CD14-positive monocyte (primary cell): Measurements from ENCODE around the gene TGFBR3. TPM values are rescaled to one million over a fixed set of nuclear protein-coding genes. Genes with fewer than 3 reads are reported as not detected.

Source experiments
- DNase-seq, 3 donors: peaks; one replicate each; pipeline ENCODE4 v3.0.0-alpha.2; 2011 to 2022
- H2AFZ ChIP-seq: 2 replicates; pipeline ENCODE4 v1.6.0; 2012; ENCODE audit warnings: mild to moderate bottlenecking, low read depth, low read length, inconsistent platforms; ENCODE audit not compliant: insufficient read depth, poor library complexity, severe bottlenecking
- H3K27ac ChIP-seq, 2 donors: 1 replicate in 1 of 2; 2 replicates in 1 of 2; pipeline ENCODE4 v1.5.1; 2012 to 2013; ENCODE audit warnings: low read length in 2 of 2, control low read depth in 1 of 2, inconsistent platforms in 1 of 2, low read depth in 1 of 2, mild to moderate bottlenecking in 1 of 2
- H3K27me3 ChIP-seq, 2 donors: one replicate each; pipeline versions ENCODE4 v1.6.0 to v1.6.1; 2011 to 2013; ENCODE audit warnings: low read length in 2 of 2; ENCODE audit not compliant: control insufficient read depth in 2 of 2, insufficient read depth in 2 of 2
- H3K36me3 ChIP-seq, 2 donors: replicated peaks in 1 of 2; 1 replicate in 1 of 2; 2 replicates in 1 of 2; pipeline versions ENCODE4 v1.5.1 to v1.6.1; 2012 to 2013; ENCODE audit warnings: low read length in 2 of 2, control low read depth in 1 of 2, inconsistent platforms in 1 of 2, mild to moderate bottlenecking in 1 of 2; ENCODE audit not compliant: insufficient read depth in 2 of 2, control insufficient read depth in 1 of 2
- H3K4me1 ChIP-seq, 2 donors: 1 replicate in 1 of 2; 2 replicates in 1 of 2; pipeline versions ENCODE4 v1.5.1 to v1.6.1; 2012 to 2013; ENCODE audit warnings: low read length in 2 of 2, control low read depth in 1 of 2, inconsistent platforms in 1 of 2, mild to moderate bottlenecking in 1 of 2, moderate library complexity in 1 of 2; ENCODE audit not compliant: insufficient read depth in 2 of 2, control insufficient read depth in 1 of 2
- H3K4me2 ChIP-seq: replicated peaks from 2 replicates; pipeline ENCODE3; 2012; ENCODE audit warnings: low read length, moderate library complexity, mild to moderate bottlenecking; ENCODE audit not compliant: poor library complexity, severe bottlenecking; ENCODE audit errors: extremely low read depth
- H3K4me3 ChIP-seq, 3 experiments: fragments of 200-600 bp in 1 of 3; sonication (generic) in 1 of 3; replicated peaks in 1 of 3; 1 replicate in 2 of 3; 2 replicates in 1 of 3; pipeline ENCODE4 v1.5.1; 2011 to 2013; ENCODE audit warnings: low read length in 3 of 3, mild to moderate bottlenecking in 3 of 3, control low read depth in 2 of 3, low read depth in 2 of 3, inconsistent platforms in 1 of 3, moderate library complexity in 1 of 3
- H3K79me2 ChIP-seq: 2 replicates; pipeline ENCODE4 v1.6.0; 2012; ENCODE audit warnings: mild to moderate bottlenecking, control low read depth, inconsistent platforms, low read length, moderate library complexity; ENCODE audit not compliant: insufficient read depth
- H3K9ac ChIP-seq: 2 replicates; pipeline ENCODE4 v1.6.0; 2017; ENCODE audit warnings: low read length, mild to moderate bottlenecking; ENCODE audit not compliant: insufficient read depth, poor library complexity, severe bottlenecking
- H3K9me3 ChIP-seq, 2 donors: replicated peaks in 1 of 2; 1 replicate in 1 of 2; 2 replicates in 1 of 2; pipeline versions ENCODE4 v1.5.1 to v1.6.1; 2012 to 2013; ENCODE audit warnings: low read length in 2 of 2, control low read depth in 1 of 2; ENCODE audit not compliant: control insufficient read depth in 1 of 2, insufficient read depth in 1 of 2
- H4K20me1 ChIP-seq: 2 replicates; pipeline ENCODE4 v1.6.0; 2012; ENCODE audit warnings: mild to moderate bottlenecking, low read length, control low read depth, moderate library complexity; ENCODE audit not compliant: insufficient read depth
- H3K27ac Mint-ChIP-seq, 7 donors: one replicate each; pipeline ENCODE4 v1.8.0; 2020; ENCODE audit warnings: mild to moderate bottlenecking in 7 of 7, mixed read lengths in 7 of 7, moderate library complexity in 6 of 7, inconsistent platforms in 2 of 7
- H3K27me3 Mint-ChIP-seq, 3 donors: one replicate each; pipeline ENCODE4 v1.8.0; 2021 to 2022; ENCODE audit warnings: low read depth in 3 of 3, mild to moderate bottlenecking in 3 of 3, mixed read lengths in 3 of 3, moderate library complexity in 3 of 3, inconsistent platforms in 1 of 3
- H3K36me3 Mint-ChIP-seq, 2 donors: one replicate each; pipeline ENCODE4 v1.8.0; 2020; ENCODE audit warnings: mixed read lengths in 2 of 2, inconsistent platforms in 1 of 2, mild to moderate bottlenecking in 1 of 2
- H3K4me1 Mint-ChIP-seq: one replicate; pipeline ENCODE4 v1.8.0; 2020; ENCODE audit warnings: mild to moderate bottlenecking, mixed read lengths
- H3K4me3 Mint-ChIP-seq, 2 donors: one replicate each; pipeline ENCODE4 v1.8.0; 2020; ENCODE audit warnings: mild to moderate bottlenecking in 2 of 2, mixed read lengths in 2 of 2, moderate library complexity in 1 of 2
- H3K9me3 Mint-ChIP-seq, 7 donors: one replicate each; pipeline ENCODE4 v1.8.0; 2020 to 2022; ENCODE audit warnings: mixed read lengths in 7 of 7, mild to moderate bottlenecking in 6 of 7, moderate library complexity in 6 of 7, inconsistent platforms in 2 of 7
- CTCF ChIP-seq: fragments of 200-600 bp; IDR thresholded peaks from one replicate; pipeline ENCODE4 v1.8.0; 2022; ENCODE audit warnings: antibody characterized with exemption, mild to moderate bottlenecking
- WGBS: methylation state at CpG from one replicate; pipeline ENCODE4 v1.1.5; 2013; ENCODE audit warnings: missing lambda C conversion rate; ENCODE audit not compliant: insufficient coverage; 5-methylcytosine and 5-hydroxymethylcytosine counted together
- intact Hi-C, 2 donors: fragments of 100-400 bp; cut with micrococcal nuclease; formaldehyde crosslinking; loops; one replicate each; pipeline versions ENCODE4 v1.15.0 to v1.15.1; 2023
- polyA plus RNA-seq, 3 donors: library from polyadenylated mRNA; depleted of rRNA in 1 of 3; unstranded in 2 of 3; stranded (reverse) in 1 of 3; fragments of 300-500 nt in 2 of 3; fragments of >200 nt in 1 of 3; fragmentation: Illumina TruSeq in 2 of 3; gene quantifications; 1 replicate in 2 of 3; 2 replicates in 1 of 3; pipeline ENCODE4 v1.2.3, GENCODE V29; 2012 to 2021

Gene TGFBR3
- polyA plus RNA-seq, 3 donors = 0.09 to 0.28 (median 0.20) TPM

DNA sequence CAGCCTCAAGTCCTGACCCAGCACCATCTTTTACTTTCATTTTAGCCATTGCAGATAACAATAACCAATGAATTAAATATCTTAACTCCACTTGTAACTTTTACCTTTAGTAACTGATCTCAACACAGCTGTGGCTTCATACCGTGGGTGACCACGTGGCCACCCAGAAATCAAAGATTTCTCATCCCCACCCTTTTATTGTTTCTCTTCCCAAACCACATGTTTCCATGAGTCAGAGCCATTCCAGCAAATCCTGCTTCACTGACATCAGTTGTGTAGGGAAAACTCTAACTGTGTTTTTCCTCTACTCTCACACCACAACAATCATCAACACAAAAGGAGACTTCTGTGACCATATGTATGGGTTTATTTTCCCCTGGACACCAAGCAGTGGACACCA lies 38.2 kb upstream of the TGFBR3 start:
- no peak overlapping the region for H3K9ac ChIP-seq
- H4K20me1 ChIP-seq = no peaks in the 10 kb centered on the region
- no peaks in the 10 kb centered on the region for H3K27me3 ChIP-seq
- 81% methylated on average over 2 of the region's 2 CpGs for WGBS
- TF ChIP-seq CTCF = no peak
- H3K4me3 ChIP-seq = no peak overlapping the region
- no peaks in the 10 kb centered on the region for H3K36me3 ChIP-seq
- H3K27ac Mint-ChIP-seq = no peak overlapping the region
- no peaks in the 10 kb centered on the region for H3K79me2 ChIP-seq
- no peaks in the 10 kb centered on the region for H3K36me3 Mint-ChIP-seq
- H3K4me1 Mint-ChIP-seq = no peaks in the 10 kb centered on the region
- no peak overlapping the region for H3K4me2 ChIP-seq
- no peaks in the 10 kb centered on the region for H3K9me3 Mint-ChIP-seq
- no peak overlapping the region for H2AFZ ChIP-seq
- H3K4me3 Mint-ChIP-seq = no peak overlapping the region
- H3K4me1 ChIP-seq = no peaks in the 10 kb centered on the region
- DNase-seq = no peak
- no peaks in the 10 kb centered on the region for H3K9me3 ChIP-seq
- no peak overlapping the region for H3K27ac ChIP-seq
- peaks cover 1 to 10% (median 3%) of the 10 kb centered on the region in 3 donors for H3K27me3 Mint-ChIP-seq
- intact Hi-C loops = no loop called here

- Histone ChIP-seq H3K9me3 (no peaks in the 10 kb centered on the region), H3K4me1 (no peaks in the 10 kb centered on the region), H2AFZ (no peak overlapping the region), H3K27ac (no peak overlapping the region), H3K4me3 (no peak overlapping the region), H3K9ac (no peak overlapping the region), H3K36me3 (no peaks in the 10 kb centered on the region), H4K20me1 (no peaks in the 10 kb centered on the region), H3K79me2 (no peaks in the 10 kb centered on the region), H3K4me2 (no peak overlapping the region), H3K27me3 (no peaks in the 10 kb centered on the region)
- Mint-ChIP-seq H3K4me3 (no peak overlapping the region), H3K27ac (no peak overlapping the region), H3K4me1 (no peaks in the 10 kb centered on the region), H3K9me3 (no peaks in the 10 kb centered on the region), H3K27me3 (peaks cover 3 to 10% (median 4%) of the 10 kb centered on the region in 3 donors), H3K36me3 (no peaks in the 10 kb centered on the region)
- TF ChIP-seq CTCF = no peak
- intact Hi-C loops = no loop called here
- WGBS = 91% methylated on average over 6 of the region's 8 CpGs
- no peak for DNase-seq
These were observed 34.0 kb upstream of the TGFBR3 start for GRCh38 chr1:91919962-91920361.
